ENCODE data around the gene FUT3.

- TF ChIP-seq, protein P1, sequence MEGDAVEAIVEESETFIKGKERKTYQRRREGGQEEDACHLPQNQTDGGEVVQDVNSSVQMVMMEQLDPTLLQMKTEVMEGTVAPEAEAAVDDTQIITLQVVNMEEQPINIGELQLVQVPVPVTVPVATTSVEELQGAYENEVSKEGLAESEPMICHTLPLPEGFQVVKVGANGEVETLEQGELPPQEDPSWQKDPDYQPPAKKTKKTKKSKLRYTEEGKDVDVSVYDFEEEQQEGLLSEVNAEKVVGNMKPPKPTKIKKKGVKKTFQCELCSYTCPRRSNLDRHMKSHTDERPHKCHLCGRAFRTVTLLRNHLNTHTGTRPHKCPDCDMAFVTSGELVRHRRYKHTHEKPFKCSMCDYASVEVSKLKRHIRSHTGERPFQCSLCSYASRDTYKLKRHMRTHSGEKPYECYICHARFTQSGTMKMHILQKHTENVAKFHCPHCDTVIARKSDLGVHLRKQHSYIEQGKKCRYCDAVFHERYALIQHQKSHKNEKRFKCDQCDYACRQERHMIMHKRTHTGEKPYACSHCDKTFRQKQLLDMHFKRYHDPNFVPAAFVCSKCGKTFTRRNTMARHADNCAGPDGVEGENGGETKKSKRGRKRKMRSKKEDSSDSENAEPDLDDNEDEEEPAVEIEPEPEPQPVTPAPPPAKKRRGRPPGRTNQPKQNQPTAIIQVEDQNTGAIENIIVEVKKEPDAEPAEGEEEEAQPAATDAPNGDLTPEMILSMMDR (IDR thresholded peaks at IDR 0.05) = no peak
- TF ChIP-seq POLR2A (IDR thresholded peaks at IDR 0.05) (no peak), EP300 (IDR thresholded peaks at IDR 0.05) (no peak)
Measured at GRCh38 chr19:5850743-5851293, 431 bp downstream of the FUT3 start.

All from stomach (tissue), 4 donors.